ENCODE measurements around the gene GPRC5C. TPM values are rescaled to one million over a fixed set of nuclear protein-coding genes. Genes with fewer than 3 reads are reported as not detected.

Gene GPRC5C
- total RNA-seq, 1 donor from 2014 or later, result 56.4 TPM

GRCh38 chr17:74466111-74466827, 34.4 kb downstream of the GPRC5C start, which contains the start of gene CD300A:
CD300A (plus strand) TSS chr17:74466634; CDS start chr17:74466704, 70 bp downstream.
- Mint-ChIP-seq H3K36me3 (ENCODE audit: unreplicated experiment) (no peaks in the 10 kb centered on the region), H3K27ac (ENCODE audit: unreplicated experiment) (no peak within 1 kb of the TSS), H3K27me3 (ENCODE audit: unreplicated experiment) (peaks cover 8% of the 10 kb centered on the region), H3K4me3 (ENCODE audit: unreplicated experiment) (no peak within 1 kb of the TSS), H3K9me3 (ENCODE audit: unreplicated experiment) (no peaks in the 10 kb centered on the region), H3K4me1 (ENCODE audit: unreplicated experiment) (no peaks in the 10 kb centered on the region)
- no peak for DNase-seq (ENCODE audit: extremely low spot score, unreplicated experiment)
- no peak for TF ChIP-seq CTCF (IDR thresholded peaks at IDR 0.05)

- DNase-seq (ENCODE audit: extremely low spot score, unreplicated experiment), result no peak
- Mint-ChIP-seq H3K9me3 (ENCODE audit: unreplicated experiment) (no peaks in the 10 kb centered on the region), H3K4me1 (ENCODE audit: unreplicated experiment) (no peaks in the 10 kb centered on the region), H3K4me3 (ENCODE audit: unreplicated experiment) (no peak overlapping the region), H3K36me3 (ENCODE audit: unreplicated experiment) (no peaks in the 10 kb centered on the region), H3K27me3 (ENCODE audit: unreplicated experiment) (peaks cover 11% of the 10 kb centered on the region), H3K27ac (ENCODE audit: unreplicated experiment) (no peak overlapping the region)
- no peak for TF ChIP-seq CTCF (IDR thresholded peaks at IDR 0.05)
Measured at GRCh38 chr17:74466828-74467184, 34.9 kb downstream of the GPRC5C start.

GRCh38 chr17:74467221-74467951, 35.5 kb downstream of the GPRC5C start:
- Mint-ChIP-seq H3K27ac (ENCODE audit: unreplicated experiment) (no peak overlapping the region), H3K4me1 (ENCODE audit: unreplicated experiment) (no peaks in the 10 kb centered on the region), H3K27me3 (ENCODE audit: unreplicated experiment) (peaks cover 11% of the 10 kb centered on the region), H3K4me3 (ENCODE audit: unreplicated experiment) (no peak overlapping the region), H3K9me3 (ENCODE audit: unreplicated experiment) (no peaks in the 10 kb centered on the region), H3K36me3 (ENCODE audit: unreplicated experiment) (no peaks in the 10 kb centered on the region)
- no peak for TF ChIP-seq CTCF (IDR thresholded peaks at IDR 0.05)
- no peak for DNase-seq (ENCODE audit: extremely low spot score, unreplicated experiment)

GRCh38 chr17:74471341-74471740, 39.5 kb downstream of the GPRC5C start:
- no peaks in the 10 kb centered on the region for H3K36me3 Mint-ChIP-seq (ENCODE audit: unreplicated experiment)
- no peaks in the 10 kb centered on the region for H3K4me1 Mint-ChIP-seq (ENCODE audit: unreplicated experiment)
- no peak overlapping the region for H3K4me3 Mint-ChIP-seq (ENCODE audit: unreplicated experiment)
- no peak for TF ChIP-seq CTCF (IDR thresholded peaks at IDR 0.05)
- no peak overlapping the region for H3K27ac Mint-ChIP-seq (ENCODE audit: unreplicated experiment)
- peaks cover 13% of the 10 kb centered on the region for H3K27me3 Mint-ChIP-seq (ENCODE audit: unreplicated experiment)
- DNase-seq (ENCODE audit: extremely low spot score, unreplicated experiment), result no peak
- peaks cover 4% of the 10 kb centered on the region for H3K9me3 Mint-ChIP-seq (ENCODE audit: unreplicated experiment)

GRCh38 chr17:74472890-74473289, 41.0 kb downstream of the GPRC5C start:
- H3K36me3 Mint-ChIP-seq (ENCODE audit: unreplicated experiment), result no peaks in the 10 kb centered on the region
- no peaks in the 10 kb centered on the region for H3K4me1 Mint-ChIP-seq (ENCODE audit: unreplicated experiment)
- H3K9me3 Mint-ChIP-seq (ENCODE audit: unreplicated experiment), result peaks cover 4% of the 10 kb centered on the region
- no peak overlapping the region for H3K4me3 Mint-ChIP-seq (ENCODE audit: unreplicated experiment)
- no peak overlapping the region for H3K27ac Mint-ChIP-seq (ENCODE audit: unreplicated experiment)
- H3K27me3 Mint-ChIP-seq (ENCODE audit: unreplicated experiment), result peaks cover 13% of the 10 kb centered on the region
- DNase-seq (ENCODE audit: extremely low spot score, unreplicated experiment), result no peak
- no peak for TF ChIP-seq CTCF (IDR thresholded peaks at IDR 0.05)
